ENCODE results near the gene SLIT3.
"Not testable (repeated sequence)": the region's sequence is repeated elsewhere in the genome, so short reads cannot be mapped to it uniquely, and the experiment has no call there.

The SLIT3 gene

GRCh38 chr5:168654211-168654721 is 646.7 kb downstream of the SLIT3 start:
- no peak for DNase-seq

DNA sequence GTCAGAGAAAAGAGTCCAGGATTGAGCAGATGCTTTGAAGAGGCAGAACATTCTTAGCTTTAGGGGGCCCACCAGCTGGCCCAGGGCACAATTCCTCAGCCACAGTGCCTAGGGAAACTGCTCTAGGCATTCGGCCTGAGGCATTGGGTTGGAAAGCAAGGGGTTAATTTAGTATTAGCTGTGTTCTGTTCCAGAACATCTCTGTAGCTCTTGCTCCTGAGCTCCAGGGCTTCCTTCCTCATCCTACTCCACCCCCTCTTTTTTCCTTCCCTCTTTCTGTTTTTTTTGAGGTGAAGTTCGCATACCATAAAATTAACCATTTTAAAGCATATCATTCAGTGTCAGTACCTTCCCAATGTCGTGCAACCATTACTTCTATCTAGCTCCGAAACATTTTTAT is 647.3 kb downstream of the SLIT3 start:
- DNase-seq: no peak

GRCh38 chr5:168651648-168652047 is 649.3 kb downstream of the SLIT3 start:
- no peak for DNase-seq

- no peak for DNase-seq
These were observed 651.6 kb downstream of the SLIT3 start for GRCh38 chr5:168649306-168649705.

- DNase-seq: no peak
These were observed 652.4 kb downstream of the SLIT3 start for GRCh38 chr5:168648576-168648975.

DNA sequence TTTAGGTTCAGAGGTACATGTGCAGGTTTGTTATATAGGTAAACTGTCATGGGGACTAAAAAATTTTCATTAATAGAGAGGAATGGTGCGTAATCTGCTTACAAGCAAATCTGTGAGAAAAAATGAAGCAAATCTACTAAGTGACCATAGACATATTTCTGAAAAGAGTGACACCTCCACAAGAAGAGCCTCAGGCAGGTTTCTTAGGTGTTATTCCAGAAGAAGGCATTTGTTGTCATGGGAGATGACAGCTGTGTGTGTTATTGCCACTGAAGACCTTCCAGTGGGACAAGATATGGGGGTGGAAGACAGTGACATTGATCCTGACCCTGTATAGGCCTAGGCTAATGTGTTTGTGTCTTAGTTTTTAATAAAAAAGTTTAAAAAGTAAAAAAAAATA is 652.9 kb downstream of the SLIT3 start:
- DNase-seq: no peak

DNA sequence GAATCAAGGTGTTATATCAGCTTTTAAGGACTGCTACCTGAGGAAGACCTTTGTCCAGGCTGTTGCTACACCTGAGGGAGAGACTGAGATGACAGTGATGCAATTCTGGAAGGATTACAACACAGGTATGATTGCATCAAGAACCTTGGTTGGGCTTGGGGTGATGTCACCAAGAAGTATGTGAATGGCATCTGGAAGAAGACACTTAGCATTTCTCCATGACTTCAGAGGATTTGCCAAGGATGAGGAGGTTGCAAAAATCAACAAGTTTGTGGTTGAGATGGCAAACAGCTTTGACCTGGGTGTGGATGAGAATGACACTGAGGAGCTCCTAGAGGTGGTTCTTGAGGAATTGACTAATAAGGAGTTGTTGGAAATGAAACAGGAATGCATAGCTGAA is 653.9 kb downstream of the SLIT3 start:
- no peak for DNase-seq

DNA sequence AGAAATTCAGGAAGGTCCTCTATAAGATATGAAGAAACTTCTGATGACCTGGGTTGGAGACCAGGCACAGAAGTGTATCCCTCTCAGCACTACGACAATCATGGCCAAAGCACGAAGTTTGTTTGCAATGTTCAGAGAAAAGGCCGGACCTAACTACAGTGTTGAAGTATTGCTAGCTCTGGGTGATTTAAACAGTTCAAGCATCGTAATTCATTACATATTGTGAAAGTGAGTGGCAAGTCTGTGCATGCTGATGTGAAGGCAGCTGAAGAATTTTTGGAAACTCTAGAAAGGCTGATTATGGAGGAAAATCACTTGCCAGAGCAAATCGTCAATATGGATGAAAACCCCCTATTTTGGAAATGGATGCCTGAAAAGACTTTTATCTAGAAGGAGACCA is 654.6 kb downstream of the SLIT3 start:
- no peak for DNase-seq

GRCh38 chr5:168645195-168645594 is 655.7 kb downstream of the SLIT3 start:
- no peak for DNase-seq

DNA sequence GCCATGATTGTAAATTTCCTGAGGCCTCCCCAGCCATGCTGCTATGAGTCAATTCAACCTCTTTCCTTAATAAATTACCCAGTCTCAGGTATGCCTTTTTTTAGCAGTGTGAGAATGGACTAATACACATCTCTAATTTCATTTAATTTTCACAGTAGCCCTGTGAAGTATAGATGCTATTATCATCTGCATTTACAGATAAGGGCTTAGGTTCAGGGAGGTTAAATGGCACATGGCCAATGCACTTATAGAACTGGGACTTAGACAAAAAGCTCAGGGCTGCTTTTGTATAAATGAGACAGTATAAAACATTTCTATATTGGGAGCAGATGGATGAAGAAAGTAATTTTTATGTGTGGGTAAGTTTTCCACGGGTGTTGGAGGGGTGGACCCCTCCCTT is 658.9 kb downstream of the SLIT3 start:
- no peak for DNase-seq

- not testable (repeated sequence) for DNase-seq
These were observed 662.1 kb downstream of the SLIT3 start for GRCh38 chr5:168638846-168639245.

- no peak for DNase-seq
These were observed 663.1 kb downstream of the SLIT3 start for GRCh38 chr5:168637793-168638192.

DNA sequence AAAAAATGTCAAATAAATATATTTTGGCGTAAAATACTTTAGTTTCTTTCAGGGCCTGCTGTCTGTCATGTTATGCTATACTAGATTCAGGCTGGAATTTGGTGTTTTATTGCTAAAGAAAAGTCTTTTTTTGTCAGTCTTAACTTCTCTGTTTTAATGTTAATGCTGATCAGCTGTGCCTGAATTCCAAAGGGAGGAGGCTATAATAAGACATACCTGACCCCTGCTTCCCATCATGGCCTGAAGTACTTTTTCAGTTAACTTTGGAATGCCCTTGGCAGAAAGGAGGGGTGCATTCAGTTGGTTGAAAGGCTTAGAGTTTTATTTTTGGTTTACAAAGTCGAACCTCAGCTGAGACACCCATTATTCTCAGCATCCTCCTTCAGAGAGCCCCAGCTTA is 663.7 kb downstream of the SLIT3 start:
- DNase-seq: no peak

- DNase-seq: not testable (repeated sequence)
These were observed 670.0 kb downstream of the SLIT3 start for GRCh38 chr5:168630958-168631357.

- no peak for DNase-seq
These were observed 676.0 kb downstream of the SLIT3 start for GRCh38 chr5:168624850-168625364.

- DNase-seq: no peak
These were observed 680.1 kb downstream of the SLIT3 start for GRCh38 chr5:168620807-168621206.

- DNase-seq: no peak
These were observed 686.3 kb downstream of the SLIT3 start for GRCh38 chr5:168614661-168615060.

GRCh38 chr5:168613996-168614395 is 686.9 kb downstream of the SLIT3 start:
- DNase-seq: no peak

DNA sequence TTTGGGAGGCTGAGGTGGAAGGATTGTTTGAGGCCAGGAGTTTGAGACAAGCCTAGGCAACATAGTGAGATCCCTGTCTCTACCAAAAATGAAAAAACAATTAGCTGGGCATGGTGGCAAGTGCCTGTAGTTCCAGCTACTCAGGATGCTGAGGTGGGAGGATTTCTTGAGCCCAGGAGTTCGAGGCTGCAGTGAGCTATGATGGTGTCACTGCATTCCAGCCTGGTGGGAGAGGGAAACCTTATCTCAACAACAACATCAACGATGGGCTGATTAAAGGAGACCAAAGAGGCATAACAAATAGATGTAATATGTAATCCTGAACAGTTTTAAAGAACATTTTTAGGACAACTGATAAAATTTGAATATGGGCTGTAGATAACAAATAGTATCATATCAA is 687.5 kb downstream of the SLIT3 start:
- no peak for DNase-seq

DNA sequence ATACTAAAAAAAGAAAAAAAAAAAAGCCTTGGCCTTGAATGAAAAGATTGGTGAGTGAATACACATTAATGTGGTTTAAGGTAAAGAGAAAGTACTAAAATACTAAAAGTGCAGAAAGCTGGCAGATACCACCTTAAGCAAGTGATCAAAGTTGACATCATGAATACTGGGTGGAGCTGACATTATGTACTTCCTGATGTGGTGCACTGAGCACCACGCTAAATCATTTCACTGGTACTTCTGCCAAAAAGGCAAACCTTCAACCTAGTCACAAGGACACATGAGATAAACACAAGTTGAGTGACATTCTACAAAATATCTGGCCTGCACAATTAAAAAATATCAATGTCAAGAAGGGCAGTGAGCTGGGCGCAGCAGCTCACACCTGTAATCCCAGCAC is 687.9 kb downstream of the SLIT3 start:
- no peak for DNase-seq

DNA sequence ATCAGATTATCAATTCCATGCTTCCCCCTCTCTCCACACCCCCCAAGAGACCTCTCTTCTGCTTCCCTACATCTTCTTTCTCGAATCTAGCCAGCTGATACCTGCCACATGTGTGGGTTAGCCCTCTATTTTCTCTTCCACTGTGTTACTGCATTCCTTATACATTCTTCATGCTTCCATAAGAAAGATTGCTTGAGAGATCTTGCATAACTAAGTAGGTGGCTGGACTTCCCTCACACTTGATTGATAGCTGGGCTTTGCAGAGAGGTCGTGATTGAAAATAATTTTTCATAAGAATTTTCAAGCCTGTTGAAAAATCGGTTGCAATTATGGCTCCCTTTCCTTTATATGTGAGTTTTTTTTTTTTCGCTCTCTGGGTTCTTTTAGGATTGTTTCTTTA is 688.8 kb downstream of the SLIT3 start:
- no peak for DNase-seq
